GM12801 (cell line): ENCODE data around the gene THUMPD1.

Source experiments
- TF ChIP-seq, protein P1 (sequence below): IDR thresholded peaks from one replicate; pipeline ENCODE4 v1.5.1; 2011; ENCODE audit warnings: control low read depth; ENCODE audit not compliant: insufficient read length; ENCODE audit errors: extremely low read depth

The THUMPD1 gene

GRCh38 chr16:20761175-20761574 lies 19.6 kb upstream of the THUMPD1 start:
- TF ChIP-seq, protein P1, sequence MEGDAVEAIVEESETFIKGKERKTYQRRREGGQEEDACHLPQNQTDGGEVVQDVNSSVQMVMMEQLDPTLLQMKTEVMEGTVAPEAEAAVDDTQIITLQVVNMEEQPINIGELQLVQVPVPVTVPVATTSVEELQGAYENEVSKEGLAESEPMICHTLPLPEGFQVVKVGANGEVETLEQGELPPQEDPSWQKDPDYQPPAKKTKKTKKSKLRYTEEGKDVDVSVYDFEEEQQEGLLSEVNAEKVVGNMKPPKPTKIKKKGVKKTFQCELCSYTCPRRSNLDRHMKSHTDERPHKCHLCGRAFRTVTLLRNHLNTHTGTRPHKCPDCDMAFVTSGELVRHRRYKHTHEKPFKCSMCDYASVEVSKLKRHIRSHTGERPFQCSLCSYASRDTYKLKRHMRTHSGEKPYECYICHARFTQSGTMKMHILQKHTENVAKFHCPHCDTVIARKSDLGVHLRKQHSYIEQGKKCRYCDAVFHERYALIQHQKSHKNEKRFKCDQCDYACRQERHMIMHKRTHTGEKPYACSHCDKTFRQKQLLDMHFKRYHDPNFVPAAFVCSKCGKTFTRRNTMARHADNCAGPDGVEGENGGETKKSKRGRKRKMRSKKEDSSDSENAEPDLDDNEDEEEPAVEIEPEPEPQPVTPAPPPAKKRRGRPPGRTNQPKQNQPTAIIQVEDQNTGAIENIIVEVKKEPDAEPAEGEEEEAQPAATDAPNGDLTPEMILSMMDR: no peak

DNA sequence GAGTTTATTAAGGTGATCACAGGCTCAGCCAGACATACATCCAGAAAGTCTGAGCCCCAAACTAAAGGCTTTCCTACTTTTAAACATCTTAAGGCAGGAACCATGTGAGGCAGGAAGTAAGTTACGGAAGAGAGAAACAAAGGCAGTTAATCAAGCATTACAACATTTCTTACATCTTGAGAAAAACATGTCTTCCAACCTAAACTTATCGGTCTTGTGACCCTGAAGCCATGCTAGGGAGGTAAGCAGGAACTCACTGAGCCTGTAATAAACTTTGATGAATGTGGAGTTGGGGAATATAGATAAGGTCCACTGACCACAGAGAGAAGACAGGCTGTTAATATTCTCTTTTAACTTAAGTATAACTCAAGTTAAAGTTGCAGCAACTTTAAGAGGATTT lies 18.7 kb upstream of the THUMPD1 start:
- TF ChIP-seq, protein P1: no peak

DNA sequence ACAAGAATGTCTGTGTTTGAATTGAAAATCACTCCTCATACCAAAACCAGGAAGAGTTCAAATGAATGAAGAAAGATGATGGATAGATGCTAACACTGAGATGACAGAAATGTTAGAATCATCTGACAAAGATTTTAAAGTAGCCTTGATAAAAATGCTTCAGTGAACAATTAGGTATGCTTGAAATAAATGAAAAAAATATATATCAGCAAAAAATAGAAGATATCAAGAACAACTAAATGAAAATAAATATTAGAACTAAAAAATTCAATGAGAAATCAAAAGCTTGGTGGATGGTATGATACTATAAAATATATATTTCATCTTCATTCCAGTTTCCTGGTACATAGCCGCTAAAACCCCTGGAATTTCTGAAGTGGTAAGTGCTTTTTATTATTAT lies 13.6 kb upstream of the THUMPD1 start:
- TF ChIP-seq, protein P1: no peak

DNA sequence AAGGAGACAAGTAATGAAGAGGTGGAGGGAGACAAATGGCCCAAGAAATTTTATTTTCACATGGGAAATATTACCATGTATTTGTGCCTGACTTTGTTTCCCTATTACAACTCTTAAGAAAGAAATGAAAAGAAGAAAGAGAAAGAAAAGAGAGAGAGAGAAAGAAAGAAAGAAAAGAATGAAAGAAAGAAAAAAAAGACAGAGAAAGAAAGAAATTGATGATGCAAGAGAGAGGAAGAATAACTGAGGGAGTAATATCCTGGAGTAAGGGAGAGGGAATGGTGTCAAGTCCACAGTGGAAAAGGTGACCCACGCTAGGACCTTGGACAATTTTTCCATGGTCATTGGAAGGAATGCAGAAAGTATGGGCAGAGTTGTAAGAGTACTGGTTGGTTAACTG lies 12.1 kb upstream of the THUMPD1 start:
- TF ChIP-seq, protein P1: no peak

- TF ChIP-seq, protein P1: no peak
Measured at GRCh38 chr16:20750558-20750957, 8.9 kb upstream of the THUMPD1 start.

DNA sequence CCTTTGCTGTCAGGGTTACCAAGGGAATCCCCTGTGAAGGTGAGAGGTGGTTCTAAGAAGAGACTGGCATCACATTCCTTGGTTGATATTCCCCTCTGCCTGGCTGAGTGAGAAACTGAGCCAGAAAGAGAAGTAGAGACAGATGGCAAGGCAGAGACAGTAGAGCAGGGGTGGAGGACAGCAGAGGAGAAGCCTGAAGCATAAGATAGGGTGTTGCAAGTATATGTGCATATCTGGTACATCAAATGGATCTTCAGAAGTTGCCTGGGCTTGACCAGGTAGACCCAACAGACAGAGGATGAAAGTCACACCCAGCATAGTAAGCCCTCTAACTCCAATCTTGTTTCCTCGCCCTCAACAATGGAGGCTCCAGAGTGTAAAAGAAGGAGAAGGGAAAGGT lies 7.9 kb upstream of the THUMPD1 start:
- TF ChIP-seq, protein P1: no peak

GRCh38 chr16:20747030-20747816 lies 5.6 kb upstream of the THUMPD1 start:
- TF ChIP-seq, protein P1: no peak
